ENCODE results near the gene DICER1.

DICER1 gene

DNA sequence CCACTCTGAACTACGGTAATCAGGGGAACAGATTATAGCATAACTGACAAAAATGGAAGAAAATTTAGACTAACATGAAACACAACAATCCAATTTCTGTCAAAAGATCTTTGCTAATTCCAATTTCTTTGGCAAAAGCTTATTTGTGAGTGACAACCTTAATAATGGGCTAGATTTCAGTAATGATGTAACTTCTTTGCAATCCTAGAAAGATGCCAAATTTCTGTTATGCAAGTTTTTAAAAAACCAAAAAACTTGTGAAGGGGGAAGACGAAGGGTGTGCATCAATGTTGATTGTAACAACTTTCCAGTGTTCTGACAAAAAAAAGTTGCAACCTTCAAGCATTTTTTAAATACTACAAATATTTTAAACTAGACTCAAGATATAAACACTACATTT lies 59.9 kb downstream of the DICER1 start:
- no peak overlapping the region for H3K4me3 ChIP-seq (ENCODE audit: low read length)
- H3K36me3 ChIP-seq (ENCODE audit: control insufficient read depth, low read length) = peaks cover 75% of the 10 kb centered on the region
- peaks cover 8% of the 10 kb centered on the region for H3K4me1 ChIP-seq (ENCODE audit: control insufficient read depth, low read length)
- no peak overlapping the region for H3K4me2 ChIP-seq (ENCODE audit: low read length)
- no peaks in the 10 kb centered on the region for H3K27me3 ChIP-seq (ENCODE audit: control insufficient read depth, low read length)
- H3K79me2 ChIP-seq (ENCODE audit: control insufficient read depth, low read length) = peaks cover 16% of the 10 kb centered on the region
- H4K20me1 ChIP-seq (ENCODE audit: control insufficient read depth, insufficient read depth, low read depth, low read length) = no peaks in the 10 kb centered on the region
- H3F3A ChIP-seq (ENCODE audit: control insufficient read depth, insufficient read depth) = no peaks in the 10 kb centered on the region
- H3K9me2 ChIP-seq (replicated peaks; ENCODE audit: control insufficient read depth, low read length) = no peaks in the 10 kb centered on the region
- no peak for TF ChIP-seq EZH2phosphoT487 (IDR thresholded peaks at IDR 0.05; ENCODE audit: borderline replicate concordance, low read length)
- TF ChIP-seq, protein P1, sequence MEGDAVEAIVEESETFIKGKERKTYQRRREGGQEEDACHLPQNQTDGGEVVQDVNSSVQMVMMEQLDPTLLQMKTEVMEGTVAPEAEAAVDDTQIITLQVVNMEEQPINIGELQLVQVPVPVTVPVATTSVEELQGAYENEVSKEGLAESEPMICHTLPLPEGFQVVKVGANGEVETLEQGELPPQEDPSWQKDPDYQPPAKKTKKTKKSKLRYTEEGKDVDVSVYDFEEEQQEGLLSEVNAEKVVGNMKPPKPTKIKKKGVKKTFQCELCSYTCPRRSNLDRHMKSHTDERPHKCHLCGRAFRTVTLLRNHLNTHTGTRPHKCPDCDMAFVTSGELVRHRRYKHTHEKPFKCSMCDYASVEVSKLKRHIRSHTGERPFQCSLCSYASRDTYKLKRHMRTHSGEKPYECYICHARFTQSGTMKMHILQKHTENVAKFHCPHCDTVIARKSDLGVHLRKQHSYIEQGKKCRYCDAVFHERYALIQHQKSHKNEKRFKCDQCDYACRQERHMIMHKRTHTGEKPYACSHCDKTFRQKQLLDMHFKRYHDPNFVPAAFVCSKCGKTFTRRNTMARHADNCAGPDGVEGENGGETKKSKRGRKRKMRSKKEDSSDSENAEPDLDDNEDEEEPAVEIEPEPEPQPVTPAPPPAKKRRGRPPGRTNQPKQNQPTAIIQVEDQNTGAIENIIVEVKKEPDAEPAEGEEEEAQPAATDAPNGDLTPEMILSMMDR (IDR thresholded peaks at IDR 0.05; ENCODE audit: low read depth, low read length, poor library complexity, severe bottlenecking) = no peak
- no peaks in the 10 kb centered on the region for H3K9me3 ChIP-seq (ENCODE audit: control insufficient read depth, insufficient read depth, low read length)
- H3K27ac ChIP-seq (ENCODE audit: low read depth, low read length) = no peak overlapping the region

DNA sequence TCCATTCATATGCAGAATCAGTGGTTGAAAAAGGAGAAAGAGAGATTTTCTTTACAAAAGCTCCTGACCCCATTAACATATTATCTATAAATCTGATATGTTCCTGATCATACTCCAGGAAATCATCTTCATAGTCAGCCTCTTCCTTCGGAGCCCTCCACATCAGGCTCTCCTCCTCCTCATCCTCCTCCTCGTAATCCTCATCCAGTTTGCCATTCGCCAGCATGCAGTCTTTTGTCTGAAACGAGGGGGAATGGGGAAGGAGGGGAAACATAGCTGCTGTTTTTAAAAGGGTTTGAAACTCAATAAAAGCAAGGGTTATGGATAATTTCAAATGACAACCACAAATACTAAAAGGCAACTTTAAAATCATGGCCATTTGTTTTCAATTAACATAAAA lies 60.9 kb downstream of the DICER1 start:
- H3K27ac ChIP-seq (ENCODE audit: low read depth, low read length) = no peak overlapping the region
- H3K4me1 ChIP-seq (ENCODE audit: control insufficient read depth, low read length) = peaks cover 8% of the 10 kb centered on the region
- no peaks in the 10 kb centered on the region for H3K27me3 ChIP-seq (ENCODE audit: control insufficient read depth, low read length)
- H3K79me2 ChIP-seq (ENCODE audit: control insufficient read depth, low read length) = peaks cover 13% of the 10 kb centered on the region
- no peaks in the 10 kb centered on the region for H4K20me1 ChIP-seq (ENCODE audit: control insufficient read depth, insufficient read depth, low read depth, low read length)
- H3K36me3 ChIP-seq (ENCODE audit: control insufficient read depth, low read length) = peaks cover 76% of the 10 kb centered on the region
- H3K9me3 ChIP-seq (ENCODE audit: control insufficient read depth, insufficient read depth, low read length) = no peaks in the 10 kb centered on the region
- no peak overlapping the region for H3K4me3 ChIP-seq (ENCODE audit: low read length)
- no peaks in the 10 kb centered on the region for H3K9me2 ChIP-seq (replicated peaks; ENCODE audit: control insufficient read depth, low read length)
- TF ChIP-seq EZH2phosphoT487 (IDR thresholded peaks at IDR 0.05; ENCODE audit: borderline replicate concordance, low read length) = no peak
- TF ChIP-seq, protein P1 (IDR thresholded peaks at IDR 0.05; ENCODE audit: low read depth, low read length, poor library complexity, severe bottlenecking) = no peak
- H3F3A ChIP-seq (ENCODE audit: control insufficient read depth, insufficient read depth) = no peaks in the 10 kb centered on the region
- no peak overlapping the region for H3K4me2 ChIP-seq (ENCODE audit: low read length)

DNA sequence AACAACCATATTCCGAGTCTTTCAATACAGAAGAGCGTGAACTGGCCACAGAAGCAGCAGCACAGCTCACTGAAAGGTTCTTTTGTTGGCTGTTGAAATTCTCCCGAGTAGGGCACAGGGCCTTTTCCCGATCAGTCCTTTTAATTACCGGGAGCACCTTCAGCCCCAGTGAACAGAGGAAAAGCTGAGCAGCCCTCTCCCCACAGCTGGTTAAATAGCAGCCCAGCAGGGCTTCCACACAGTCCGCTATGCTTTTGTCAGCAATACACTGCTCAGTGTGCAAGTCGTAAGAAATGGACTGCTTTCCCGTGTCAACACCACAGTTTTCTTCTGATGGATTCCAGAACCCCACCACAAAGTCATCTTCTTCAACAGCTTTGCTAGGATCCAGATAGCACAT lies 61.3 kb downstream of the DICER1 start:
- no peak overlapping the region for H3K27ac ChIP-seq (ENCODE audit: low read depth, low read length)
- H3K79me2 ChIP-seq (ENCODE audit: control insufficient read depth, low read length) = peaks cover 8% of the 10 kb centered on the region
- no peak overlapping the region for H3K4me2 ChIP-seq (ENCODE audit: low read length)
- peaks cover 8% of the 10 kb centered on the region for H3K4me1 ChIP-seq (ENCODE audit: control insufficient read depth, low read length)
- no peaks in the 10 kb centered on the region for H3K9me3 ChIP-seq (ENCODE audit: control insufficient read depth, insufficient read depth, low read length)
- no peaks in the 10 kb centered on the region for H3K27me3 ChIP-seq (ENCODE audit: control insufficient read depth, low read length)
- H3K9me2 ChIP-seq (replicated peaks; ENCODE audit: control insufficient read depth, low read length) = no peaks in the 10 kb centered on the region
- no peak for TF ChIP-seq EZH2phosphoT487 (IDR thresholded peaks at IDR 0.05; ENCODE audit: borderline replicate concordance, low read length)
- TF ChIP-seq, protein P1 (IDR thresholded peaks at IDR 0.05; ENCODE audit: low read depth, low read length, poor library complexity, severe bottlenecking) = no peak
- H3K36me3 ChIP-seq (ENCODE audit: control insufficient read depth, low read length) = peaks cover 75% of the 10 kb centered on the region
- H3K4me3 ChIP-seq (ENCODE audit: low read length) = no peak overlapping the region
- no peaks in the 10 kb centered on the region for H4K20me1 ChIP-seq (ENCODE audit: control insufficient read depth, insufficient read depth, low read depth, low read length)
- no peaks in the 10 kb centered on the region for H3F3A ChIP-seq (ENCODE audit: control insufficient read depth, insufficient read depth)

All from DOHH2 (cell line).